Liver (tissue), 9 donors: ENCODE measurements around the gene HCAR2. TPM values are rescaled to one million over a fixed set of nuclear protein-coding genes. Genes with fewer than 3 reads are reported as not detected.

Experiments
- DNase-seq: peaks from one replicate; pipeline ENCODE4 v3.0.0-alpha.2; 2017; ENCODE audit warnings: low spot score
- H3K27ac ChIP-seq, 2 donors: one replicate each; pipeline ENCODE4 v1.7.0; 2013; ENCODE audit warnings: inconsistent platforms in 2 of 2, low read length in 2 of 2, control low read depth in 1 of 2, low read depth in 1 of 2, mild to moderate bottlenecking in 1 of 2
- H3K27me3 ChIP-seq, 4 donors: one replicate each; pipeline versions ENCODE4 v1.6.1 to v1.7.0; 2013; ENCODE audit warnings: low read length in 3 of 4, inconsistent platforms in 1 of 4, mild to moderate bottlenecking in 1 of 4, moderate library complexity in 1 of 4; ENCODE audit not compliant: control insufficient read depth in 4 of 4, insufficient read depth in 4 of 4
- H3K36me3 ChIP-seq, 4 donors: one replicate each; pipeline versions ENCODE4 v1.6.1 to v1.7.0; 2013; ENCODE audit warnings: low read length in 3 of 4, mild to moderate bottlenecking in 3 of 4, low read depth in 1 of 4, moderate library complexity in 1 of 4; ENCODE audit not compliant: control insufficient read depth in 4 of 4, insufficient read depth in 3 of 4
- H3K4me1 ChIP-seq, 4 donors: one replicate each; pipeline versions ENCODE4 v1.6.1 to v1.7.0; 2013; ENCODE audit warnings: low read length in 3 of 4, mild to moderate bottlenecking in 3 of 4, moderate library complexity in 1 of 4; ENCODE audit not compliant: control insufficient read depth in 4 of 4, insufficient read depth in 4 of 4
- H3K4me3 ChIP-seq, 3 donors: one replicate each; pipeline versions ENCODE4 v1.6.1 to v1.7.0; 2013; ENCODE audit warnings: low read length in 3 of 3, control low read depth in 1 of 3, low read depth in 1 of 3, mild to moderate bottlenecking in 1 of 3
- H3K9ac ChIP-seq, 2 donors: one replicate each; pipeline ENCODE4 v1.7.0; 2013; ENCODE audit warnings: low read length in 2 of 2, mild to moderate bottlenecking in 2 of 2, moderate library complexity in 2 of 2, control low read depth in 1 of 2, low read depth in 1 of 2
- H3K9me3 ChIP-seq, 4 donors: one replicate each; pipeline versions ENCODE4 v1.6.1 to v1.7.0; 2013; ENCODE audit warnings: low read length in 3 of 4; ENCODE audit not compliant: control insufficient read depth in 4 of 4
- EGR1 ChIP-seq, 2 donors: IDR thresholded peaks; 2 replicates each; pipeline ENCODE4 v1.6.1; 2016 to 2018; ENCODE audit warnings: antibody characterized with exemption in 2 of 2, low read depth in 2 of 2
- FOXA1 ChIP-seq: IDR thresholded peaks from 2 replicates; pipeline ENCODE4 v1.6.1; 2016; ENCODE audit warnings: antibody characterized with exemption
- FOXA2 ChIP-seq: IDR thresholded peaks from 2 replicates; pipeline ENCODE4 v1.6.1; 2016; ENCODE audit warnings: antibody characterized with exemption
- GABPA ChIP-seq, 2 donors: IDR thresholded peaks in 1 of 2; conservative IDR thresholded peaks in 1 of 2; 2 replicates each; pipeline ENCODE4 v1.6.1; 2016; ENCODE audit warnings: antibody characterized with exemption in 2 of 2, mild to moderate bottlenecking in 1 of 2, moderate library complexity in 1 of 2
- HNF4A ChIP-seq, 2 donors: conservative IDR thresholded peaks; 2 replicates each; pipeline ENCODE4 v1.6.1; 2016; ENCODE audit warnings: antibody characterized with exemption in 2 of 2, mild to moderate bottlenecking in 2 of 2
- HNF4G ChIP-seq: IDR thresholded peaks from 2 replicates; pipeline ENCODE4 v1.6.1; 2016; ENCODE audit warnings: antibody characterized with exemption
- JUND ChIP-seq, 2 donors: IDR thresholded peaks; 2 replicates each; pipeline ENCODE4 v1.6.1; 2016; ENCODE audit warnings: antibody characterized with exemption in 2 of 2
- NR2F2 ChIP-seq: IDR thresholded peaks from 2 replicates; pipeline ENCODE4 v1.6.1; 2016; ENCODE audit warnings: antibody characterized with exemption
- RAD21 ChIP-seq, 2 donors: IDR thresholded peaks; 2 replicates each; pipeline ENCODE4 v1.6.1; 2016; ENCODE audit warnings: antibody characterized with exemption in 2 of 2, mild to moderate bottlenecking in 2 of 2
- RXRA ChIP-seq, 2 donors: IDR thresholded peaks; 2 replicates each; pipeline ENCODE4 v1.6.1; 2017 to 2018; ENCODE audit warnings: antibody characterized with exemption in 2 of 2, mild to moderate bottlenecking in 1 of 2
- SP1 ChIP-seq: IDR thresholded peaks from 2 replicates; pipeline ENCODE4 v1.6.1; 2018; ENCODE audit warnings: antibody characterized with exemption, mild to moderate bottlenecking
- TAF1 ChIP-seq: conservative IDR thresholded peaks from 2 replicates; pipeline ENCODE4 v1.6.1; 2016; ENCODE audit warnings: antibody characterized with exemption, mild to moderate bottlenecking
- YY1 ChIP-seq: IDR thresholded peaks from 2 replicates; pipeline ENCODE4 v1.6.1; 2016; ENCODE audit warnings: antibody characterized with exemption, mild to moderate bottlenecking
- WGBS: extraction: QIAGEN DNeasy Blood & Tissue Kit; methylation state at CpG from one replicate; pipeline ENCODE4 v1.1.7; 2013; 5-methylcytosine and 5-hydroxymethylcytosine counted together
- polyA plus RNA-seq, 2 donors: library from polyadenylated mRNA; stranded (reverse) in 1 of 2; unstranded in 1 of 2; fragments of 200-250 nt in 1 of 2; fragments of >200 nt in 1 of 2; fragmentation: Nextera tagmentation in 1 of 2; extraction: Ambion mirVana in 1 of 2; gene quantifications; one replicate each; pipeline versions ENCODE4 v1.2.1 to v1.2.3, GENCODE V29; 2013 to 2015
- total RNA-seq, 2 donors: library from RNA; depleted of rRNA; stranded (reverse); fragments of >200 nt; gene quantifications; one replicate each; pipeline ENCODE4 v1.2.3, GENCODE V29; 2014
- TF ChIP-seq, protein P1 (sequence below): IDR thresholded peaks from 2 replicates; pipeline ENCODE4 v1.6.1; 2016; ENCODE audit warnings: antibody characterized with exemption
- TF ChIP-seq, protein P2 (sequence below): IDR thresholded peaks from 2 replicates; pipeline ENCODE4 v1.6.1; 2016; ENCODE audit warnings: antibody characterized with exemption, mild to moderate bottlenecking
- TF ChIP-seq, protein P3 (sequence below): IDR thresholded peaks from 2 replicates; pipeline ENCODE4 v1.6.1; 2016; ENCODE audit warnings: antibody characterized with exemption
- TF ChIP-seq, protein P4 (sequence below): fragments of 150-350 bp; IDR thresholded peaks from 2 replicates; pipeline ENCODE4 v1.5.1; 2017; ENCODE audit warnings: improper control_type of control experiment, low read depth, low read length; ENCODE audit not compliant: missing input control
- TF ChIP-seq, protein P5 (sequence below): IDR thresholded peaks from 2 replicates; pipeline ENCODE4 v1.6.1; 2016; ENCODE audit warnings: antibody characterized with exemption
- donor health status: healthy.
- donor health status: healthy.
- donor health status: healthy.
- donor health status: healthy.
- donor health status: healthy.

The HCAR2 gene
- total and polyA plus RNA-seq, 4 donors = 0.08 to 0.70 (median 0.08) TPM; not detected in 1

DNA sequence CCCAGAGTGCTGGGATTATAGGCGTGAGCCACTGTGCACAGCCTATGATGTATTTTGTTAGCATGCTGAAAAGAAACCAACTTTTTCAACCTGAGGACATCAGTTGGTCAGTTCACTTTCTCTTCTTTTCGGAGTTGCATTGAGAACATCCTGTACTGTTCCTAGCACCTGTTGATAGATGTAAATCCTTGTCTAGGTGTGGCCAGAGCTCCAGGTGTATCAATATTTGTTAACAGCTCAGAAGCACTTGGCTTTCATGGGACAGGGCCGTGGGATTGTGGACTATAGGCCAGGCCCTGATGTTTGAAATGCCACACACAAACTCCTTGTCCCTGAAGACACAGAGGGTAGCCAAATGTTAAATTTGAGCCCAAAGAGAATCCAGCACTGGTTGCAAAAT lies 14.9 kb downstream of the HCAR2 start:
- TF ChIP-seq SP1 (no peak), NR2F2 (no peak), RXRA (IDR thresholded peaks at IDR 0.05) (no peak), YY1 (no peak), FOXA2 (no peak), EGR1 (IDR thresholded peaks at IDR 0.05; ENCODE audit: low read depth in 2 of 2) (no peak), GABPA (IDR thresholded peaks at IDR 0.05 in 1 of 2, conservative IDR thresholded peaks at IDR 0.05 in 1 of 2) (no peak), TAF1 (no peak), HNF4G (no peak), HNF4A (conservative IDR thresholded peaks at IDR 0.05) (no peak)
- TF ChIP-seq, protein P1, sequence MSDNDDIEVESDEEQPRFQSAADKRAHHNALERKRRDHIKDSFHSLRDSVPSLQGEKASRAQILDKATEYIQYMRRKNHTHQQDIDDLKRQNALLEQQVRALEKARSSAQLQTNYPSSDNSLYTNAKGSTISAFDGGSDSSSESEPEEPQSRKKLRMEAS = no peak
- TF ChIP-seq, protein P2, sequence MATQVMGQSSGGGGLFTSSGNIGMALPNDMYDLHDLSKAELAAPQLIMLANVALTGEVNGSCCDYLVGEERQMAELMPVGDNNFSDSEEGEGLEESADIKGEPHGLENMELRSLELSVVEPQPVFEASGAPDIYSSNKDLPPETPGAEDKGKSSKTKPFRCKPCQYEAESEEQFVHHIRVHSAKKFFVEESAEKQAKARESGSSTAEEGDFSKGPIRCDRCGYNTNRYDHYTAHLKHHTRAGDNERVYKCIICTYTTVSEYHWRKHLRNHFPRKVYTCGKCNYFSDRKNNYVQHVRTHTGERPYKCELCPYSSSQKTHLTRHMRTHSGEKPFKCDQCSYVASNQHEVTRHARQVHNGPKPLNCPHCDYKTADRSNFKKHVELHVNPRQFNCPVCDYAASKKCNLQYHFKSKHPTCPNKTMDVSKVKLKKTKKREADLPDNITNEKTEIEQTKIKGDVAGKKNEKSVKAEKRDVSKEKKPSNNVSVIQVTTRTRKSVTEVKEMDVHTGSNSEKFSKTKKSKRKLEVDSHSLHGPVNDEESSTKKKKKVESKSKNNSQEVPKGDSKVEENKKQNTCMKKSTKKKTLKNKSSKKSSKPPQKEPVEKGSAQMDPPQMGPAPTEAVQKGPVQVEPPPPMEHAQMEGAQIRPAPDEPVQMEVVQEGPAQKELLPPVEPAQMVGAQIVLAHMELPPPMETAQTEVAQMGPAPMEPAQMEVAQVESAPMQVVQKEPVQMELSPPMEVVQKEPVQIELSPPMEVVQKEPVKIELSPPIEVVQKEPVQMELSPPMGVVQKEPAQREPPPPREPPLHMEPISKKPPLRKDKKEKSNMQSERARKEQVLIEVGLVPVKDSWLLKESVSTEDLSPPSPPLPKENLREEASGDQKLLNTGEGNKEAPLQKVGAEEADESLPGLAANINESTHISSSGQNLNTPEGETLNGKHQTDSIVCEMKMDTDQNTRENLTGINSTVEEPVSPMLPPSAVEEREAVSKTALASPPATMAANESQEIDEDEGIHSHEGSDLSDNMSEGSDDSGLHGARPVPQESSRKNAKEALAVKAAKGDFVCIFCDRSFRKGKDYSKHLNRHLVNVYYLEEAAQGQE = no peak
- TF ChIP-seq, protein P3, sequence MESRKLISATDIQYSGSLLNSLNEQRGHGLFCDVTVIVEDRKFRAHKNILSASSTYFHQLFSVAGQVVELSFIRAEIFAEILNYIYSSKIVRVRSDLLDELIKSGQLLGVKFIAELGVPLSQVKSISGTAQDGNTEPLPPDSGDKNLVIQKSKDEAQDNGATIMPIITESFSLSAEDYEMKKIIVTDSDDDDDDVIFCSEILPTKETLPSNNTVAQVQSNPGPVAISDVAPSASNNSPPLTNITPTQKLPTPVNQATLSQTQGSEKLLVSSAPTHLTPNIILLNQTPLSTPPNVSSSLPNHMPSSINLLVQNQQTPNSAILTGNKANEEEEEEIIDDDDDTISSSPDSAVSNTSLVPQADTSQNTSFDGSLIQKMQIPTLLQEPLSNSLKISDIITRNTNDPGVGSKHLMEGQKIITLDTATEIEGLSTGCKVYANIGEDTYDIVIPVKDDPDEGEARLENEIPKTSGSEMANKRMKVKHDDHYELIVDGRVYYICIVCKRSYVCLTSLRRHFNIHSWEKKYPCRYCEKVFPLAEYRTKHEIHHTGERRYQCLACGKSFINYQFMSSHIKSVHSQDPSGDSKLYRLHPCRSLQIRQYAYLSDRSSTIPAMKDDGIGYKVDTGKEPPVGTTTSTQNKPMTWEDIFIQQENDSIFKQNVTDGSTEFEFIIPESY = no peak
- TF ChIP-seq, protein P4, sequence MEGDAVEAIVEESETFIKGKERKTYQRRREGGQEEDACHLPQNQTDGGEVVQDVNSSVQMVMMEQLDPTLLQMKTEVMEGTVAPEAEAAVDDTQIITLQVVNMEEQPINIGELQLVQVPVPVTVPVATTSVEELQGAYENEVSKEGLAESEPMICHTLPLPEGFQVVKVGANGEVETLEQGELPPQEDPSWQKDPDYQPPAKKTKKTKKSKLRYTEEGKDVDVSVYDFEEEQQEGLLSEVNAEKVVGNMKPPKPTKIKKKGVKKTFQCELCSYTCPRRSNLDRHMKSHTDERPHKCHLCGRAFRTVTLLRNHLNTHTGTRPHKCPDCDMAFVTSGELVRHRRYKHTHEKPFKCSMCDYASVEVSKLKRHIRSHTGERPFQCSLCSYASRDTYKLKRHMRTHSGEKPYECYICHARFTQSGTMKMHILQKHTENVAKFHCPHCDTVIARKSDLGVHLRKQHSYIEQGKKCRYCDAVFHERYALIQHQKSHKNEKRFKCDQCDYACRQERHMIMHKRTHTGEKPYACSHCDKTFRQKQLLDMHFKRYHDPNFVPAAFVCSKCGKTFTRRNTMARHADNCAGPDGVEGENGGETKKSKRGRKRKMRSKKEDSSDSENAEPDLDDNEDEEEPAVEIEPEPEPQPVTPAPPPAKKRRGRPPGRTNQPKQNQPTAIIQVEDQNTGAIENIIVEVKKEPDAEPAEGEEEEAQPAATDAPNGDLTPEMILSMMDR = no peak
- no peak overlapping the region for H3K9ac ChIP-seq
- H3K36me3 ChIP-seq = no peaks in the 10 kb centered on the region
- H3K9me3 ChIP-seq = no peaks in the 10 kb centered on the region
- no peak overlapping the region for H3K4me3 ChIP-seq
- 87% methylated on average over 3 of the region's 3 CpGs for WGBS
- H3K27me3 ChIP-seq = no peaks in the 10 kb centered on the region
- H3K4me1 ChIP-seq = peaks cover 0 to 10% (median 4%) of the 10 kb centered on the region in 4 donors
- DNase-seq = no peak
- no peak overlapping the region for H3K27ac ChIP-seq

DNA sequence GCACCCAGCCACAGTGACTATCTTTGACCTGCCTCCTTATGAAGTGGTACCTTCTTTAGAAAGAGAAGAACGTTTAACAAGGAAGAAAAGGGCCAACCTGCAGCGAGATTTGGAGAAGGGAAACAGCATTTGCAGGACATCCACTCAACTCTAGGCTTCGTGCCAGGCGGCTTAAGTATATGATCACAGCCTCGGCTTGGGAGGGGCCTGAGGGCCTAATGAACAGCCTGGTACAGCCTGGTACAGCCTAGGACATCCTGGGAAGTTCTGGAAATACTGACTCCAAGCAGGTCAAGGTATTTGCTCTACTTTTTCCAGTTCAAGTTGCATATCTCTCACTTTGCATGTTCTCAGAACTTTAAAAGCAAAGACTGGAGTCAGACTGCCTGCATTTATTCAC lies 16.1 kb downstream of the HCAR2 start:
- H3K4me3 ChIP-seq = no peak overlapping the region
- DNase-seq = no peak
- no peaks in the 10 kb centered on the region for H3K27me3 ChIP-seq
- no peak overlapping the region for H3K27ac ChIP-seq
- no peaks in the 10 kb centered on the region for H3K36me3 ChIP-seq
- WGBS = 74% methylated on average over 5 of the region's 5 CpGs
- H3K9me3 ChIP-seq = no peaks in the 10 kb centered on the region
- H3K4me1 ChIP-seq = peaks cover 0 to 10% (median 4%) of the 10 kb centered on the region in 4 donors
- no peak overlapping the region for H3K9ac ChIP-seq
- TF ChIP-seq JUND (IDR thresholded peaks at IDR 0.05) (no peak), FOXA1 (no peak), FOXA2 (no peak), EGR1 (IDR thresholded peaks at IDR 0.05; ENCODE audit: low read depth in 2 of 2) (no peak), HNF4A (conservative IDR thresholded peaks at IDR 0.05) (no peak), TAF1 (no peak), RAD21 (IDR thresholded peaks at IDR 0.05) (no peak), RXRA (IDR thresholded peaks at IDR 0.05) (no peak), YY1 (no peak), HNF4G (no peak), NR2F2 (no peak), SP1 (no peak)
- TF ChIP-seq, protein P5, sequence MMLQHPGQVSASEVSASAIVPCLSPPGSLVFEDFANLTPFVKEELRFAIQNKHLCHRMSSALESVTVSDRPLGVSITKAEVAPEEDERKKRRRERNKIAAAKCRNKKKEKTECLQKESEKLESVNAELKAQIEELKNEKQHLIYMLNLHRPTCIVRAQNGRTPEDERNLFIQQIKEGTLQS = no peak
- TF ChIP-seq, protein P3 = no peak
- TF ChIP-seq, protein P1 = no peak
- TF ChIP-seq, protein P2 = no peak
